Activated CD4-positive, alpha-beta T cell treated with anti-CD3 and anti-CD28 coated beads, Interleukin-2, amount 10 ng/mL, durations not matched to agents 24 days and 14 days (primary cell): Measurements from ENCODE around the gene GNAS. TPM values are rescaled to one million over a fixed set of nuclear protein-coding genes. Genes with fewer than 3 reads are reported as not detected.

Experiments used
- total RNA-seq: library from RNA; stranded (reverse); gene quantifications from 2 replicates; pipeline ENCODE4 v1.2.3, GENCODE V29; 2022

GNAS gene
- total RNA-seq, 1 donor from 2014 or later = 523 TPM

Other genes starting within 250 kb of the GNAS start
- 106 and 110 TPM in 2 replicates for gene STX16, start 201.4 kb upstream of the GNAS start, total RNA-seq
- gene NPEPL1, start 159.9 kb upstream of the GNAS start, total RNA-seq = 22.3 and 23.1 TPM in 2 replicates
- gene GNAS-AS1, start 1.8 kb upstream of the GNAS start, total RNA-seq = 0.64 and 1.6 TPM in 2 replicates
- 119 and 120 TPM in 2 replicates for gene NELFCD, start 128.5 kb downstream of the GNAS start, total RNA-seq
- gene CTSZ, start 154.5 kb downstream of the GNAS start, total RNA-seq = 48.1 and 51.1 TPM in 2 replicates
- not detected in 2 replicates for gene TUBB1, start 166.7 kb downstream of the GNAS start, total RNA-seq
- 69.9 and 70.9 TPM in 2 replicates for gene ATP5F1E, start 179.6 kb downstream of the GNAS start, total RNA-seq
- 119 and 123 TPM in 2 replicates for gene PRELID3B, start 190.1 kb downstream of the GNAS start, total RNA-seq